K562 (cell line): ENCODE data around the gene VSIG4. TPM values are rescaled to one million over a fixed set of nuclear protein-coding genes. Genes with fewer than 3 reads are reported as not detected.

Experiments used
- BDP1 ChIP-seq: IDR thresholded peaks from 3 replicates; pipeline ENCODE4 v1.6.1; 2011; ENCODE audit not compliant: insufficient read length, insufficient read depth
- FOXK1 ChIP-seq: sonication (generic); formaldehyde crosslinking; IDR thresholded peaks from 2 replicates; pipeline ENCODE4 v1.8.0; 2022; ENCODE audit warnings: missing genetic modification reagents, mild to moderate bottlenecking, borderline replicate concordance
- JUNB ChIP-seq: fragments of 450-650 bp; formaldehyde crosslinking; conservative IDR thresholded peaks from 2 replicates; pipeline ENCODE4 v1.4.0; 2020; ENCODE audit warnings: mild to moderate bottlenecking
- KLF1 ChIP-seq: fragments of 450-650 bp; IDR thresholded peaks from 2 replicates; pipeline ENCODE4 v1.6.1; 2016; ENCODE audit warnings: missing genetic modification characterization, missing compliant biosample characterization
- NUFIP1 ChIP-seq: fragments of 450-650 bp; IDR thresholded peaks from 2 replicates; pipeline ENCODE4 v1.6.1; 2018; ENCODE audit not compliant: partially characterized antibody
- PHF20 ChIP-seq: fragments of 450-650 bp; IDR thresholded peaks from 2 replicates; pipeline ENCODE4 v1.6.1; 2018; ENCODE audit not compliant: partially characterized antibody
- SMAD1 ChIP-seq: fragments of 150-350 bp; IDR thresholded peaks from 2 replicates; pipeline ENCODE4 v1.6.1; 2014; ENCODE audit warnings: low read length, low read depth; ENCODE audit not compliant: partially characterized antibody
- TAF1 ChIP-seq: IDR thresholded peaks from 2 replicates; pipeline ENCODE4 v1.6.1; 2011; ENCODE audit warnings: mild to moderate bottlenecking, low read length, moderate library complexity; ENCODE audit not compliant: insufficient read depth, control insufficient read depth, severe bottlenecking; ENCODE audit errors: extremely low read depth
- XRCC5 ChIP-seq: fragments of 200-400 bp; formaldehyde crosslinking; IDR thresholded peaks from 2 replicates; pipeline ENCODE4 v1.6.1; 2017; ENCODE audit warnings: low read depth, mild to moderate bottlenecking, low read length
- ZNF184 ChIP-seq: sonication (generic); formaldehyde crosslinking; IDR thresholded peaks from 2 replicates; pipeline ENCODE4 v1.5.0; 2020; ENCODE audit warnings: missing genetic modification reagents
- ZNF324 ChIP-seq: fragments of 250-450 bp; sonication (Bioruptor Pico); IDR thresholded peaks from 2 replicates; pipeline ENCODE4 v1.4.0; 2020; ENCODE audit warnings: mild to moderate bottlenecking
- ZNF583 ChIP-seq: fragments of 250-450 bp; sonication (Bioruptor Pico); IDR thresholded peaks from 2 replicates; pipeline ENCODE4 v1.4.0; 2020
- polyA plus RNA-seq, 8 experiments: library from polyadenylated mRNA; depleted of rRNA in 4 of 8; stranded (reverse) in 5 of 8; unstranded in 3 of 8; fragments of >200 nt; fragmentation: Nextera tagmentation in 2 of 8; fragmentation: Illumina TruSeq in 1 of 8; extraction: Ambion mirVana in 2 of 8; extraction: Trizol in 1 of 8; gene quantifications; 2 replicates each; pipeline versions ENCODE4 v1.2.1 to v1.2.3, GENCODE V29; 2011 to 2014; ENCODE audit warnings: inconsistent platforms in 1 of 8, missing spikeins in 1 of 8
- total RNA-seq, 7 experiments: library from RNA; depleted of rRNA in 6 of 7; stranded (reverse); fragments of >200 nt in 6 of 7; fragmentation: Illumina TruSeq in 2 of 7; extraction: Trizol in 2 of 7; gene quantifications; 2 replicates each; pipeline versions ENCODE4 v1.2.1 to v1.2.3, GENCODE V29; 2011 to 2021; ENCODE audit warnings: low replicate concordance in 1 of 7
- TF ChIP-seq, protein P1 (sequence below), 2 experiments: IDR thresholded peaks; 2 replicates each; pipeline ENCODE4 v1.6.1; 2011; ENCODE audit warnings: borderline replicate concordance in 1 of 2, control low read depth in 1 of 2, low read depth in 1 of 2, low read length in 1 of 2, mild to moderate bottlenecking in 1 of 2, mixed read lengths in 1 of 2, moderate library complexity in 1 of 2; ENCODE audit not compliant: insufficient read depth in 1 of 2, insufficient read length in 1 of 2, poor library complexity in 1 of 2, severe bottlenecking in 1 of 2; ENCODE audit errors: extremely low read depth in 1 of 2
- TF ChIP-seq, protein P2 (sequence below), 2 experiments: fragments of 450-650 bp; conservative IDR thresholded peaks; 2 replicates each; pipeline ENCODE4 v1.6.1; 2017; ENCODE audit warnings: mild to moderate bottlenecking in 2 of 2, moderate library complexity in 2 of 2
- TF ChIP-seq, protein P3 (sequence below), 2 experiments: fragments of 450-650 bp in 1 of 2; sonication (generic) in 1 of 2; formaldehyde crosslinking in 1 of 2; IDR thresholded peaks in 1 of 2; conservative IDR thresholded peaks in 1 of 2; 2 replicates each; pipeline versions ENCODE4 v1.6.1 to v1.8.1; 2016 to 2023; ENCODE audit warnings: mild to moderate bottlenecking in 2 of 2, moderate library complexity in 2 of 2, inconsistent platforms in 1 of 2, missing genetic modification reagents in 1 of 2
- TF ChIP-seq, protein P4 (sequence below): fragments of 450-650 bp; conservative IDR thresholded peaks from 2 replicates; pipeline ENCODE4 v1.6.1; 2016; ENCODE audit warnings: missing genetic modification characterization, low read depth, mild to moderate bottlenecking, missing compliant biosample characterization, moderate library complexity
- TF ChIP-seq, protein P5 (sequence below), 2 experiments: fragments of 250-450 bp in 1 of 2; fragments of 450-650 bp in 1 of 2; sonication (Bioruptor Pico) in 1 of 2; IDR thresholded peaks; 2 replicates each; pipeline versions ENCODE4 v1.6.1 to v1.8.0; 2016 to 2021; ENCODE audit warnings: mild to moderate bottlenecking in 2 of 2, moderate library complexity in 2 of 2, missing compliant biosample characterization in 1 of 2, missing genetic modification characterization in 1 of 2
- TF ChIP-seq, protein P6 (sequence below): sonication (generic); formaldehyde crosslinking; IDR thresholded peaks from 2 replicates; pipeline ENCODE4 v1.8.0; 2022; ENCODE audit warnings: mild to moderate bottlenecking, missing genetic modification reagents, borderline replicate concordance

Gene VSIG4
- total and polyA plus RNA-seq, 9 of the 15 experiments (the other 6 are each of a cell fraction or from before 2014, with no cell fraction given), result 0.22 to 1.6 (median 0.46) TPM; not detected in 1

DNA sequence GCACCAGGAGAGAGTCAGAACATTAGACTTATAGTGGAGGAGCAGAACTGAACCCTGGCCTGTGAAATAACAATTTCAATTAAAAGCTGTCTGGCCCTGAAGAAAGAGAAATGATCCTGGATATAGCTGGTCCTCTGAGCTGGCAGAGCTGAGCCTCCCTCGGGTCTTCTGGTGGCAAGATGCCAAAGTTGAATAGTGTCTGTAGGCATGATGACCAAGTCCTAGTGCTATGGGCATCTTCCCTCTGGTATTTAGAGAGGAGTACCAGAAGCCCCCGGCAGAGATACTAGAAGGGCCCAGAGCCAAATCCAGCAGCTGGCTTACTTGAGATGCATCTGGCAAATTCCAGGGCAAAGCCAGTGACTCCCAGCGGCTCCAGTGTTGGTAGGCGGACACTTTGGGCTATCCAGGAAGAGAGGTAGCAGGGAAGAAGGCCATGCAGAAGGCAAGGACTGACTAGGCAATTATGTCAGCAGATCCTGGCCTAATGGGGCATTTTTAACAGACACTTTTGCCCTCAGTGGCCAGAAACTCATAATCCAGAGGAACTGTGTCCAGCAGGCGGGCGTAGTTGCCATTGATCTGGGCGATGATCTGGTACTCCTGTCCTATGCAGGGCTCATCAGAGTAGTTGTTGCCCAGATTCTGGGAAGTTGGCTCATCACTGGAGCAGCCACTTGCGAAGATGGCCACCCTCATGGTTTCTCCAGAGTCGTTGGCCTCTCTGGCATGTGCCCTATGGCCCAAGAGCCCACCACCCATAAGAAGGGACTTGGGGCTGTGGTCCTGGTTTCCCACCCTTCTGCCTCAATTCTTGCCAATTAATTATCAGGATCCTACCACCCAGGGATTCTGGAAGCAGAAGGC, 17.9 kb downstream of the VSIG4 start (continued):
- TF ChIP-seq, protein P1, sequence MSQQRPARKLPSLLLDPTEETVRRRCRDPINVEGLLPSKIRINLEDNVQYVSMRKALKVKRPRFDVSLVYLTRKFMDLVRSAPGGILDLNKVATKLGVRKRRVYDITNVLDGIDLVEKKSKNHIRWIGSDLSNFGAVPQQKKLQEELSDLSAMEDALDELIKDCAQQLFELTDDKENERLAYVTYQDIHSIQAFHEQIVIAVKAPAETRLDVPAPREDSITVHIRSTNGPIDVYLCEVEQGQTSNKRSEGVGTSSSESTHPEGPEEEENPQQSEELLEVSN (IDR thresholded peaks at IDR 0.05; ENCODE audit: borderline replicate concordance in 1 of 2, extremely low read depth in 1 of 2, insufficient read depth in 1 of 2, insufficient read length in 1 of 2, low read depth in 1 of 2, low read length in 1 of 2, poor library complexity in 1 of 2, severe bottlenecking in 1 of 2), result no peak
- no peak for TF ChIP-seq TAF1
- TF ChIP-seq JUNB (CRISPR knock-in tag), result no peak
- TF ChIP-seq, protein P2, sequence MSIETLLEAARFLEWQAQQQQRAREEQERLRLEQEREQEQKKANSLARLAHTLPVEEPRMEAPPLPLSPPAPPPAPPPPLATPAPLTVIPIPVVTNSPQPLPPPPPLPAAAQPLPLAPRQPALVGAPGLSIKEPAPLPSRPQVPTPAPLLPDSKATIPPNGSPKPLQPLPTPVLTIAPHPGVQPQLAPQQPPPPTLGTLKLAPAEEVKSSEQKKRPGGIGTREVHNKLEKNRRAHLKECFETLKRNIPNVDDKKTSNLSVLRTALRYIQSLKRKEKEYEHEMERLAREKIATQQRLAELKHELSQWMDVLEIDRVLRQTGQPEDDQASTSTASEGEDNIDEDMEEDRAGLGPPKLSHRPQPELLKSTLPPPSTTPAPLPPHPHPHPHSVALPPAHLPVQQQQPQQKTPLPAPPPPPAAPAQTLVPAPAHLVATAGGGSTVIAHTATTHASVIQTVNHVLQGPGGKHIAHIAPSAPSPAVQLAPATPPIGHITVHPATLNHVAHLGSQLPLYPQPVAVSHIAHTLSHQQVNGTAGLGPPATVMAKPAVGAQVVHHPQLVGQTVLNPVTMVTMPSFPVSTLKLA (conservative IDR thresholded peaks at IDR 0.05), result no peak
- TF ChIP-seq XRCC5, result no peak
- TF ChIP-seq FOXK1, result no peak
- TF ChIP-seq, protein P3, sequence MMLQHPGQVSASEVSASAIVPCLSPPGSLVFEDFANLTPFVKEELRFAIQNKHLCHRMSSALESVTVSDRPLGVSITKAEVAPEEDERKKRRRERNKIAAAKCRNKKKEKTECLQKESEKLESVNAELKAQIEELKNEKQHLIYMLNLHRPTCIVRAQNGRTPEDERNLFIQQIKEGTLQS (IDR thresholded peaks at IDR 0.05), result no peak
- TF ChIP-seq, protein P3 (CRISPR knock-in tag; conservative IDR thresholded peaks at IDR 0.05), result no peak
- TF ChIP-seq ZNF184, result no peak
- TF ChIP-seq, protein P4, sequence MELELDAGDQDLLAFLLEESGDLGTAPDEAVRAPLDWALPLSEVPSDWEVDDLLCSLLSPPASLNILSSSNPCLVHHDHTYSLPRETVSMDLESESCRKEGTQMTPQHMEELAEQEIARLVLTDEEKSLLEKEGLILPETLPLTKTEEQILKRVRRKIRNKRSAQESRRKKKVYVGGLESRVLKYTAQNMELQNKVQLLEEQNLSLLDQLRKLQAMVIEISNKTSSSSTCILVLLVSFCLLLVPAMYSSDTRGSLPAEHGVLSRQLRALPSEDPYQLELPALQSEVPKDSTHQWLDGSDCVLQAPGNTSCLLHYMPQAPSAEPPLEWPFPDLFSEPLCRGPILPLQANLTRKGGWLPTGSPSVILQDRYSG (tag), result no peak
- TF ChIP-seq, protein P5, sequence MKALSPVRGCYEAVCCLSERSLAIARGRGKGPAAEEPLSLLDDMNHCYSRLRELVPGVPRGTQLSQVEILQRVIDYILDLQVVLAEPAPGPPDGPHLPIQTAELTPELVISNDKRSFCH (CRISPR knock-in tag; IDR thresholded peaks at IDR 0.05), result no peak
- TF ChIP-seq, protein P5 (tag; IDR thresholded peaks at IDR 0.05), result no peak
- TF ChIP-seq, protein P6, sequence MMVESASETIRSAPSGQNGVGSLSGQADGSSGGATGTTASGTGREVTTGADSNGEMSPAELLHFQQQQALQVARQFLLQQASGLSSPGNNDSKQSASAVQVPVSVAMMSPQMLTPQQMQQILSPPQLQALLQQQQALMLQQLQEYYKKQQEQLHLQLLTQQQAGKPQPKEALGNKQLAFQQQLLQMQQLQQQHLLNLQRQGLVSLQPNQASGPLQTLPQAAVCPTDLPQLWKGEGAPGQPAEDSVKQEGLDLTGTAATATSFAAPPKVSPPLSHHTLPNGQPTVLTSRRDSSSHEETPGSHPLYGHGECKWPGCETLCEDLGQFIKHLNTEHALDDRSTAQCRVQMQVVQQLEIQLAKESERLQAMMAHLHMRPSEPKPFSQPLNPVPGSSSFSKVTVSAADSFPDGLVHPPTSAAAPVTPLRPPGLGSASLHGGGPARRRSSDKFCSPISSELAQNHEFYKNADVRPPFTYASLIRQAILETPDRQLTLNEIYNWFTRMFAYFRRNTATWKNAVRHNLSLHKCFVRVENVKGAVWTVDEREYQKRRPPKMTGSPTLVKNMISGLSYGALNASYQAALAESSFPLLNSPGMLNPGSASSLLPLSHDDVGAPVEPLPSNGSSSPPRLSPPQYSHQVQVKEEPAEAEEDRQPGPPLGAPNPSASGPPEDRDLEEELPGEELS (CRISPR knock-in tag), result no peak
- TF ChIP-seq ZNF583, result no peak
- no peak; the same call in 1 of the 2 replicates for TF ChIP-seq ZNF324 (CRISPR knock-in tag)
- no peak for TF ChIP-seq SMAD1
- no peak for TF ChIP-seq BDP1
- no peak for TF ChIP-seq KLF1
- TF ChIP-seq NUFIP1, result no peak
- no peak for TF ChIP-seq PHF20
